ENCODE measurements around the gene SCO2. TPM values are rescaled to one million over a fixed set of nuclear protein-coding genes. Genes with fewer than 3 reads are reported as not detected.
A peak's percentile ranks its signal among the peaks of the same experiment; 100 is the strongest.

Gene SCO2
- total RNA-seq, 4 donors from 2014 or later: 2.5 to 3.9 (median 3.3) TPM; not detected in 1

DNA sequence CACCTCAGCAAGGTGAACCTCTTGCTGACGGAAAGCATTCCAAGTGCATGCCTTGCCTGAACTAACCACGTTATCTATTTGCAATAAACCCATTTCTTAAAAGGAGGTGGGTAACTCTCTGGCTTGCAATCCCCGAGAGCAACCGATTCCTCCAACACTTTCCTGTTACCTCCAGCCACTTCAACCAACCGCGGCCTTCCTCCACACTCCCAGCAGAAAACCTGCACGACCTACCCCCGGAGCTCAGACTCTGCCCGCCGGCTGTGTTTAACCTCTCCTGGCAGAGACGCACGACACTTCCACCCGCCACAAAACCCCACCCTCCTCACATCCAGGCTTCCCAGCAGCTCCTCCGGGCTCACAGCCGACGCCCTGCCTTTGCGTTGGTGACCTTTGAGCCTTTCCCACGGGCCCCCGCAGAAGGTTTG, 708 bp downstream of the SCO2 start:
- Histone ChIP-seq H3K4me3 (peak overlapping the region; percentile 50 to 93 (median 91)), H3K27me3 (peaks cover 0 to 5% of the 10 kb centered on the region in 2 donors), H3K36me3 (peaks cover 0 to 45% (median 21%) of the 10 kb centered on the region in 3 donors), H3K9me3 (no peaks in the 10 kb centered on the region), H3K4me1 (peaks cover 0 to 52% (median 21%) of the 10 kb centered on the region in 4 donors), H3K27ac (peak overlapping the region; percentile 12 to 95 (median 91))
- 9 to 10% methylated on average over 19 of the region's 19 CpGs for WGBS, 2 donors
- no peak for TF ChIP-seq EP300 (IDR thresholded peaks at IDR 0.05)
- TF ChIP-seq POLR2A (IDR thresholded peaks at IDR 0.05): no peak
- TF ChIP-seq, protein P1, sequence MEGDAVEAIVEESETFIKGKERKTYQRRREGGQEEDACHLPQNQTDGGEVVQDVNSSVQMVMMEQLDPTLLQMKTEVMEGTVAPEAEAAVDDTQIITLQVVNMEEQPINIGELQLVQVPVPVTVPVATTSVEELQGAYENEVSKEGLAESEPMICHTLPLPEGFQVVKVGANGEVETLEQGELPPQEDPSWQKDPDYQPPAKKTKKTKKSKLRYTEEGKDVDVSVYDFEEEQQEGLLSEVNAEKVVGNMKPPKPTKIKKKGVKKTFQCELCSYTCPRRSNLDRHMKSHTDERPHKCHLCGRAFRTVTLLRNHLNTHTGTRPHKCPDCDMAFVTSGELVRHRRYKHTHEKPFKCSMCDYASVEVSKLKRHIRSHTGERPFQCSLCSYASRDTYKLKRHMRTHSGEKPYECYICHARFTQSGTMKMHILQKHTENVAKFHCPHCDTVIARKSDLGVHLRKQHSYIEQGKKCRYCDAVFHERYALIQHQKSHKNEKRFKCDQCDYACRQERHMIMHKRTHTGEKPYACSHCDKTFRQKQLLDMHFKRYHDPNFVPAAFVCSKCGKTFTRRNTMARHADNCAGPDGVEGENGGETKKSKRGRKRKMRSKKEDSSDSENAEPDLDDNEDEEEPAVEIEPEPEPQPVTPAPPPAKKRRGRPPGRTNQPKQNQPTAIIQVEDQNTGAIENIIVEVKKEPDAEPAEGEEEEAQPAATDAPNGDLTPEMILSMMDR (IDR thresholded peaks at IDR 0.05): no peak
- no peak for DNase-seq (ENCODE audit: low spot score in 2 of 2)

- Histone ChIP-seq H3K4me1 (peaks cover 0 to 45% (median 19%) of the 10 kb centered on the region in 4 donors), H3K4me3 (peak overlapping the region in 3 of 4 donors; percentile 90 to 93 (median 92))
- WGBS, 2 donors: 77 to 79% methylated on average over 12 to 15 of the region's 25 CpGs
Observed at GRCh38 chr22:50523806-50524675, 1.4 kb downstream of the SCO2 start.

DNA sequence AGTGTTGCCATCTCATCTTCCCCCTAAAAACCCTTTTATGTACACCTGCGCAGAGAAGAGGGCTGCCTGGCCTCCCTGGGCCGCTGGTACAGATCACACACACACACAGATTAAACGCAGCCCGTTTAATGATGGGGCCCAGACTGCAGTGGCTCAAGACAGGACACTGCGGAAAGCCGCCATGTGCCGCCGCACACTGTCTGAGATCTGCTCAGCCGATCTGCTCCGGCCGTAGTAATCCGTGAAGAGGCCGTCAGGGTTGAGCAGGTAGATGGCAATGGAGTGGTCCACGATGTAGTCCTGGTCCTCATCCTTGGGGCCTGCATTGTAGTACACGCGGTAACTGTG, 2.0 kb downstream of the SCO2 start:
- no peaks in the 10 kb centered on the region for H3K9me3 ChIP-seq
- WGBS, 2 donors: 96 to 97% methylated on average over 9 to 14 of the region's 16 CpGs
- peaks cover 0 to 39% (median 19%) of the 10 kb centered on the region in 4 donors for H3K4me1 ChIP-seq
- no peak overlapping the region for H3K27ac ChIP-seq
- peaks cover 0 to 57% (median 31%) of the 10 kb centered on the region in 3 donors for H3K36me3 ChIP-seq
- DNase-seq (ENCODE audit: low spot score in 2 of 2): no peak
- no peak overlapping the region for H3K4me3 ChIP-seq
- no peaks in the 10 kb centered on the region for H3K27me3 ChIP-seq
- TF ChIP-seq, protein P1 (IDR thresholded peaks at IDR 0.05): no peak

More at GRCh38 chr22:50523806-50524675, 1.4 kb downstream of the SCO2 start:
- no peak for DNase-seq (ENCODE audit: low spot score in 2 of 2)
- Histone ChIP-seq H3K27me3 (no peaks in the 10 kb centered on the region), H3K9me3 (no peaks in the 10 kb centered on the region), H3K36me3 (peaks cover 0 to 51% (median 25%) of the 10 kb centered on the region in 3 donors), H3K27ac (peak overlapping the region in 1 of 4 donors; percentile 90)
- no peak for TF ChIP-seq POLR2A (IDR thresholded peaks at IDR 0.05)
- no peak for TF ChIP-seq EP300 (IDR thresholded peaks at IDR 0.05)
- TF ChIP-seq, protein P1 (IDR thresholded peaks at IDR 0.05): no peak

GRCh38 chr22:50522806-50523438, 2.5 kb downstream of the SCO2 start:
- TF ChIP-seq EP300 (IDR thresholded peaks at IDR 0.05) (no peak), POLR2A (IDR thresholded peaks at IDR 0.05) (no peak)
- TF ChIP-seq, protein P1 (IDR thresholded peaks at IDR 0.05): no peak
- Histone ChIP-seq H3K27me3 (no peaks in the 10 kb centered on the region), H3K4me1 (peaks cover 0 to 34% (median 19%) of the 10 kb centered on the region in 4 donors), H3K9me3 (no peaks in the 10 kb centered on the region), H3K36me3 (peaks cover 0 to 63% (median 36%) of the 10 kb centered on the region in 3 donors), H3K4me3 (no peak overlapping the region), H3K27ac (no peak overlapping the region)
- WGBS, 2 donors: 85 to 89% methylated on average over 17 to 22 of the region's 22 CpGs
- DNase-seq (ENCODE audit: low spot score in 2 of 2): no peak

Measured in tibial nerve (tissue), 4 donors.